Activated T-helper 1 cell treated with anti-CD3 and anti-CD28 coated beads, Interleukin-12 subunit alpha, Interleukin-12 subunit beta, Interleukin-2, Interleukin-4 antibody, amounts not matched to agents 30 ng/mL and 10 ng/mL and 1 ng/mL, durations not matched to agents 14 hours and 24 hours and 36 hours (primary cell): Measurements from ENCODE around the gene DHRS4L2. TPM values are rescaled to one million over a fixed set of nuclear protein-coding genes. Genes with fewer than 3 reads are reported as not detected.
"Not testable (repeated sequence)": the region's sequence is repeated elsewhere in the genome, so short reads cannot be mapped to it uniquely, and the experiment has no call there.

ENCODE experiments used
- DNase-seq: peaks from one replicate; pipeline ENCODE4 v3.0.0; 2021; ENCODE audit warnings: low spot score
- H3K27ac Mint-ChIP-seq: one replicate; pipeline ENCODE4 v1.8.0; 2021; ENCODE audit warnings: mild to moderate bottlenecking, mixed read lengths
- H3K27me3 Mint-ChIP-seq: one replicate; pipeline ENCODE4 v1.8.0; 2022; ENCODE audit warnings: mild to moderate bottlenecking, moderate library complexity, mixed read lengths; ENCODE audit not compliant: insufficient read depth
- H3K36me3 Mint-ChIP-seq: one replicate; pipeline ENCODE4 v1.8.0; 2021; ENCODE audit warnings: low read depth, mixed read lengths
- H3K4me1 Mint-ChIP-seq: one replicate; pipeline ENCODE4 v1.8.0; 2021; ENCODE audit warnings: low read depth, mixed read lengths
- H3K4me3 Mint-ChIP-seq: one replicate; pipeline ENCODE4 v1.8.0; 2021; ENCODE audit warnings: mild to moderate bottlenecking, moderate library complexity, mixed read lengths
- H3K9me3 Mint-ChIP-seq: one replicate; pipeline ENCODE4 v1.8.0; 2021; ENCODE audit warnings: mixed read lengths
- intact Hi-C: fragments of 100-400 bp; cut with micrococcal nuclease; formaldehyde crosslinking; loops from one replicate; pipeline ENCODE4 v1.15.1; 2024
- total RNA-seq: library from RNA; stranded (reverse); gene quantifications from 2 replicates; pipeline ENCODE4 v1.2.3, GENCODE V29; 2022

The DHRS4L2 gene
- 17.9 and 20.9 TPM in 2 replicates for total RNA-seq

DNA sequence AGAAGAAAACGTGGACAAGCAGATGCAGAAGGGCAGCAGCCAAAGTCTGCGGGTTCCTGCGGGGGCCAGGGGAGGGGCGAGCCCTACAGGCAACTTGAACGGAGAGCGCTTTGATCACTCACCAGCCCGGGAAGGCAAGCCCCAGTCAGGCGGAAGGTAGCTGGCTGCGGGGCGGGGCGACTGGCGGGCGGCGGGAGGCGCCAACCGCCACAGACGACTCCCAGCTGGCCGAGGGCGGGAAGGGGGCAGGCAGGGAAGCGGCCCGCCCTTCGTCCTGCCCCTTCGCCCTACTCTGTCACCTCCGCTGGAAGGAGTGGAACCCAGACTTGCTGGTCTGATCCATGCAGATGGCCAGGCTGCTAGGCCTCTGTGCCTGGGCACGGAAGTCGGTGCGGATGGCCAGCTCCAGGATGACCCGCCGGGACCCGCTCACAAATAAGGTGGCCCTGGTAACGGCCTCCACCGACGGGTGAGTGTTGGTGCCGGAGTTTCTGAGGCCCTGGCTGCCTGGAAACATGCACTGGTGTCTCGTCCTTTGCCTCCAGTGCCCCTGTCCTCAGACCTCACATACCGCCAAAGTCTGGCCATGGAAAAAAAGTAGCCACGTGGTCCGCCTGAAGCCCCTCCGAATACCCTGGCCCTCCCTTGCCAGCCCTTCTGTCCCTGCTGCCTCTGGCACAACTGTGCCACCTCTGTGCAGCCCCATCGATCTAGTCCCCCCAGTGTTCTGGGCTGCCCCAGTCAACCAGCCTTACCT, at the start of gene DHRS4L2:
DHRS4L2 (plus strand) TSS at position 323 of the 757 bp plus-strand sequence; CDS start at position 342, 19 bp downstream.
- Mint-ChIP-seq H3K4me1 (peaks cover 25% of the 10 kb centered on the region), H3K27ac (peak within 1 kb of the TSS; percentile 88), H3K4me3 (peak within 1 kb of the TSS; percentile 83)
- not testable (repeated sequence) for H3K27me3 Mint-ChIP-seq, H3K36me3 Mint-ChIP-seq, H3K9me3 Mint-ChIP-seq
- peak; percentile 82 for DNase-seq
- intact Hi-C loops = loop anchor here (1.0 to 5.0 kb wide), 4 partner anchors 26 to 126 kb away; partner anchors contain the start of genes DCAF11, NRL and PCK2

DNA sequence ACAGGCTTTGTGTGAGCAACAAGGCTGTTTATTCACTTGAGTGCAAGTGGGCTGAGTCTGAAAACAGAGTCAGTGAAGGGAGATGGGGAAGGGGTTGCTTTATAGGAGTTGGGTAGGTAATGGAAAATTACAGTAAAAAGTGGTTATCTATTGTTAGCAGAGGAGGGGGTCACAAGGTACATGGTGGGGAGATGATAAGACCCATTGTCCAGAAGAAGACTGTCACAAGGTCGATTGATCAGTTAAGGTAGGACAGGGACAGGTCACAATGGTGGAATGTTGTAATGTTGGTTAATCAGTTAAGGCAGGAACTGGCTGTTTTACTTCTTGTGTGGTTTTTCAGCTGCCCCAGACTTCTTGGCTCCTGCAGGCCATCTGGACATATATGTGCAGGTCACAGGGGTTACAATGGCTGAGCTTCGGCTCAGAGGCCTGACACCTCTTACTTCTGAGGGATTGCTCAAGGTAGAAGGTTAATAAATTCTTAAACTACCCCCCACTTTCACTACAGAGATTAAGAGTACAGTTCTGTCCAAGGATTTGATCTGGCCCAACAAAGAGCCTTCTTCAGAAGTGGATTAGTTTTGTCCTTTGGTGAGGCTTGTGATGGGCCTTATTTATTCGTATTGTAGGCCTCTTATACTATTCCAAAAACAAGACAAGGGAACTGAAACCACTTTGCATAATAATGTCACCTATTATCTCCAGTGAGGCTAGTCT, 49.0 kb upstream of the DHRS4L2 start:
- H3K36me3 Mint-ChIP-seq = no peaks in the 10 kb centered on the region
- no peak overlapping the region for H3K4me3 Mint-ChIP-seq
- H3K9me3 Mint-ChIP-seq = no peaks in the 10 kb centered on the region
- H3K27ac Mint-ChIP-seq = no peak overlapping the region
- no peaks in the 10 kb centered on the region for H3K4me1 Mint-ChIP-seq
- DNase-seq = no peak
- intact Hi-C loops = no loop called here
- peaks cover under 1% of the 10 kb centered on the region for H3K27me3 Mint-ChIP-seq

DNA sequence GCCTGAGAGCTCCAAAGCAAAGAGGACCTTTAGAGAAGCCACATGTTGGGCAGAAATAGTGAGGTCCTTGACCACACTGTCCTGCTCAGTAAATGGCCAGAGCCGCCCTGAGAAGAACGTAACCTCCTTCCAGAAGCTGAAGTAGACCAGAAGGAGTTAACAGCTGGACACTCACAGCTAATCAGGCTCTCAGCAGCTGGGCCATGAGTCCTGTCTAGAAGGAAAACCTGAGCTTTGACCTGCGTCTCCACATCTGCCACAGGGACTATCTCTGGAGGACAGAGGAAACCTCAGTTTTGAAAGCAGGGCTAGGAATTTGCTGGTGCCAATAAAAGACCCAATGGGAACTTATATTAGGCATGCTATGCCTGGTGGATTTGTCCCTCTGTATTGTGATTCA, 47.5 kb upstream of the DHRS4L2 start:
- Mint-ChIP-seq H3K27me3 (no peaks in the 10 kb centered on the region), H3K9me3 (no peaks in the 10 kb centered on the region), H3K4me3 (no peak overlapping the region), H3K4me1 (no peaks in the 10 kb centered on the region), H3K27ac (no peak overlapping the region), H3K36me3 (no peaks in the 10 kb centered on the region)
- intact Hi-C loops = no loop called here
- no peak for DNase-seq

DNA sequence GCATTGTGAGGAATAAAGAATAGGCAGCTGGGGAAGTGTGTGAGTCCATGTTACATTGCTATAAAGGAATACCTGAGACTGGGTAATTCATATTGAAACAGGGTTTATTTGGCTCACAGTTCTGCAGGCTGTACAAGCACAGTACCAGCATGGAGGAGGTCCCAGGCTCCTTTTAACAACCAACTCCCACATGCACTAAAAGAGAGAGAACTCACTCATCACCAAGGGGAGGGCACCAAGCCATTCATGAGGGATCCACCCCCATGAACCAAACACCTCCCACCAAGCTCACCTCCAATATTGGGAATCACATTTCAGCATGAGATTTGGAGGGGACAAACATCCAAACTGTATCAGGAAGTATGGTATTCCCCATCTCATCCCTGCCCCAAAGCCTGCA, 47.1 kb upstream of the DHRS4L2 start:
- intact Hi-C loops = no loop called here
- no peaks in the 10 kb centered on the region for H3K9me3 Mint-ChIP-seq
- H3K4me3 Mint-ChIP-seq = no peak overlapping the region
- H3K4me1 Mint-ChIP-seq = no peaks in the 10 kb centered on the region
- no peaks in the 10 kb centered on the region for H3K27me3 Mint-ChIP-seq
- no peak for DNase-seq
- no peaks in the 10 kb centered on the region for H3K36me3 Mint-ChIP-seq
- no peak overlapping the region for H3K27ac Mint-ChIP-seq

DNA sequence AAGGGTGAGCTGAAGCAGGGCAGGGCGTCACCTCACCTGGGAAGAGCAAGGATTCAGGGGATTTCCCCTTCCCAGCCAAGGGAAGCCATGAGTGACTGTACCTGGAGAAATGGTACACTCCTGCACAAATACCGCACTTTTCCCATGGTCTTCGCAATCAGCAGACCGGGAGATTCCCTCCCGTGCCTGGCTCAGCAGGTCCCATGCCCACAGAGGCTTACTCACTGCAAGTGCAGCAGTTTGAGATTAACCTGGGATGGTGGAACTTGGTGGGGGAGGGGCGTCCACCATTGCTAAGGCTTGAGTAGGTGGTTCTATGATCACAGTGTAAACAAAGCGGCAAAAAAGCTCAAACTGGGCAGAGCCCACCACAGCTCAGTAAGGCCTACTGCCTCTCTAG, 46.1 kb upstream of the DHRS4L2 start:
- Mint-ChIP-seq H3K9me3 (no peaks in the 10 kb centered on the region), H3K27ac (no peak overlapping the region), H3K36me3 (peaks cover 2% of the 10 kb centered on the region), H3K4me1 (no peaks in the 10 kb centered on the region), H3K27me3 (no peaks in the 10 kb centered on the region), H3K4me3 (no peak overlapping the region)
- intact Hi-C loops = no loop called here
- no peak for DNase-seq

DNA sequence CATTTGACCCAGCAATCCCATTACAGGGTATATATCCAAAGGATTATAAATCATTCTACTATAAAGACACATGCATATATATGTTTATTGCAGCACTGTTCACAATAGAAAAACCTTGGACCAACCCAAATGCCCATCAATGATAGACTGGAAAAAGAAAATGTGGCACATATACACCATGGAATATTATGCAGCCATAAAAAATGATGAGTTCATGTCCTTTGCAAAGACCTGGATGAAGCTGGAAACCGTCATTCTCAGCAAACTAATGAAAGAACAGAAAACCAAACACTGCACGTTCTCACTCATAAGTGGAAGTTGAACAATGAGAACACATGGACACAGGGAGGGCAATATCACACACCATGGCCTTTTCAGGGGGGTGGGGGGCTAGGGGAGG, 39.7 kb upstream of the DHRS4L2 start:
- H3K27ac Mint-ChIP-seq, H3K27me3 Mint-ChIP-seq, H3K9me3 Mint-ChIP-seq, H3K36me3 Mint-ChIP-seq, H3K4me3 Mint-ChIP-seq, intact Hi-C loops, DNase-seq: not testable (repeated sequence)
- peaks cover 11% of the 10 kb centered on the region for H3K4me1 Mint-ChIP-seq

DNA sequence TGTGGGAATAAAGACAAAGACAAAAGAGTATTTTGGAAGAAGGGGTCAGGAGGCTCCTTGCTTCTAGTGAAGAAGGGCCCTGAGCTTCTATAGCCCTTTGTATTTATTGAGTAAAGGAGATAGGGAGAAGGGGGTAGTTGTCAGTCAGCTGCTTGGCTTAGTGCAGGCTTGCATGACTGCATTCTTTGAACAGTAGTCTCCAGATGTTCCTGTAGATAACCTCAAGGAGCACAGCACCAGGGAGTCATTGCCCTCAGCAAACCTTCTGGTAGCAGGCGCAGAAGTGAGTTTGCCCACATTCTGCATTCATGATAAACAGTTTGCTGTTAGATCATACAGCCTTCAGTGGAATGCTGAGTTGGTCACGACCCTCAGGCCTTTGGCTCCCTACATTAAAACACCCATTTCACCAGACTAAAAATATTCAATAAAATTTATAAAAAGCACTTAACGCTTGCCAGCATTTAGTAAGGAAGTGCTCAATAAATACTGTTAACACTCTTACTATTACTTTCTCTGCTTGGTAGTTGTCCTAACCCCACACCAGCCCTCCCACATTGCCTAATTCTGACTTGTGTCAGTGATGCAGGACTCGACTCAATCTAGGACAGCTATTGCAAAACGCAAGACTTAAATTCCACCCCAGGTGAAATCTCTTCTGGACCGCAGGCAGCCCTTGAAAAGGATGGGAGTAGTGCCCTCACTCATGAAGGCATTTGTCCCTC, 38.2 kb upstream of the DHRS4L2 start:
- H3K4me1 Mint-ChIP-seq = peaks cover 16% of the 10 kb centered on the region
- no peak overlapping the region for H3K4me3 Mint-ChIP-seq
- peak overlapping the region; percentile 18 for H3K27ac Mint-ChIP-seq
- peaks cover 3% of the 10 kb centered on the region for H3K36me3 Mint-ChIP-seq
- DNase-seq = no peak
- no peaks in the 10 kb centered on the region for H3K27me3 Mint-ChIP-seq
- peaks cover 7% of the 10 kb centered on the region for H3K9me3 Mint-ChIP-seq
- intact Hi-C loops = no loop called here

DNA sequence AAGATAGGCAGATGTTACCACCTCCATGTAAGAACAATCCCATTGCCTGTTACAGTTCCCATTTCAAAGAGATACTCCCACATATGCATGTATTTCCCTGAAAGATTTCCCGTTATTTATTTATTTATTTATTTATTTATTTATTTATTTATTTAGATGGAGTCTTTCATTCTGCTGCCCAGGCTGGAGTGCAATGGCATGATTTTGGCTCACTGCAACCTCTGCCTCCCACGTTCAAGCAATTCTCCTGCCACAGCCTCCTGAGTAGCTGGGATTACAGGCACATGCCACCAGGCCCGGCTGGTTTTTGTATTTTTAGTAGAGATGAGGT, 37.6 kb upstream of the DHRS4L2 start:
- H3K4me3 Mint-ChIP-seq, H3K36me3 Mint-ChIP-seq, H3K27ac Mint-ChIP-seq, H3K9me3 Mint-ChIP-seq, DNase-seq, intact Hi-C loops, H3K27me3 Mint-ChIP-seq: not testable (repeated sequence)
- peaks cover 16% of the 10 kb centered on the region for H3K4me1 Mint-ChIP-seq

DNA sequence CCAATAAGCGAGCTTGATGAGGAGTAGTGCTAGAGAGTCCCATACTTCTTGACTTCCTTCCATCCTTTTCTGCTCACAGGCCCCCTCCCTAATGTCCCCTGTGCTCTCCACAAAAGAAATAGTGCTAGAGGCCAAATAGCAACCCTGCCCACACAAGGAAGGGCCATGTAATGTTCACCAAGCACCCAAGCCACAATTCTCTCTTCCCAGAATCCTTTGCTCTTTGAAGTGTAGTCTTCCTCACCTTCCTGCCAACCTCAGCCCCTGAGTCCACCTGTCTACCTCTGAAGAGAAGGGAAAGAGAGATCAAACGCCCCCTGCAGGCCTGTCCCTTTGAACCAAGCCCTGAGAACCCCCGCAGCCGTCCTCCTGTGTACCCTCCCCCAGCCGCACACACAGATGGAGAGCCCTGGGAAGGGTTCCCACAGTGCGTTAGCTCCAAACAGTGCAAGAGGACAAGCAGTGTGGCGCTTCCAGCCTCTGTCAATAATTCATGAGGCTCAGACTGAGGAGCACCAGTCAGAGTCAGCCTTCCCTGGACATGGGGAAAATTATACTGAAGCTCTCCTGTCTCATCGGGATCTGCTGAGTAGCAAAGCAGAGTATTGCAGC, 37.0 kb upstream of the DHRS4L2 start:
- Mint-ChIP-seq H3K27ac (no peak overlapping the region), H3K9me3 (peaks cover 7% of the 10 kb centered on the region), H3K4me3 (no peak overlapping the region), H3K36me3 (peaks cover 6% of the 10 kb centered on the region), H3K4me1 (peaks cover 16% of the 10 kb centered on the region), H3K27me3 (no peaks in the 10 kb centered on the region)
- intact Hi-C loops = loop anchor here (2.0 kb wide), 1 partner anchor 21 kb away; no protein-coding TSS in a partner anchor
- DNase-seq = no peak

DNA sequence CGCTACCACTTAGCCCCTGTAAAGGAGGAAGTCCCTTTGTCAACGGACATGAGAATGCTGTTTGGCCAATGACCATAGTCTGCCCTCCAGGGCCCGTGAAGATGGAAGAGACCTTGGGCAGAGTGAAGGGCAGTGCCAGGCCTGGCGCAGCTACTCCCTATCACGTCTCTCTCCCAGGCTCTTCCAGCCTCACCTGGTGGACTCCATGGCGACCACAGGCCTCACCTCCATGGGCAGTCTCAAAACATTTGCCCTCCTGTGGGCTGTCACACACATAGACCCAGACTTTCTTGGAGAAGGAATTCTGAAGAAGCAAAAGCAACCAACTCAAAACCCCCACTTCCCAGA, 35.6 kb upstream of the DHRS4L2 start:
- peak overlapping the region; percentile 92 for H3K4me3 Mint-ChIP-seq

DNA sequence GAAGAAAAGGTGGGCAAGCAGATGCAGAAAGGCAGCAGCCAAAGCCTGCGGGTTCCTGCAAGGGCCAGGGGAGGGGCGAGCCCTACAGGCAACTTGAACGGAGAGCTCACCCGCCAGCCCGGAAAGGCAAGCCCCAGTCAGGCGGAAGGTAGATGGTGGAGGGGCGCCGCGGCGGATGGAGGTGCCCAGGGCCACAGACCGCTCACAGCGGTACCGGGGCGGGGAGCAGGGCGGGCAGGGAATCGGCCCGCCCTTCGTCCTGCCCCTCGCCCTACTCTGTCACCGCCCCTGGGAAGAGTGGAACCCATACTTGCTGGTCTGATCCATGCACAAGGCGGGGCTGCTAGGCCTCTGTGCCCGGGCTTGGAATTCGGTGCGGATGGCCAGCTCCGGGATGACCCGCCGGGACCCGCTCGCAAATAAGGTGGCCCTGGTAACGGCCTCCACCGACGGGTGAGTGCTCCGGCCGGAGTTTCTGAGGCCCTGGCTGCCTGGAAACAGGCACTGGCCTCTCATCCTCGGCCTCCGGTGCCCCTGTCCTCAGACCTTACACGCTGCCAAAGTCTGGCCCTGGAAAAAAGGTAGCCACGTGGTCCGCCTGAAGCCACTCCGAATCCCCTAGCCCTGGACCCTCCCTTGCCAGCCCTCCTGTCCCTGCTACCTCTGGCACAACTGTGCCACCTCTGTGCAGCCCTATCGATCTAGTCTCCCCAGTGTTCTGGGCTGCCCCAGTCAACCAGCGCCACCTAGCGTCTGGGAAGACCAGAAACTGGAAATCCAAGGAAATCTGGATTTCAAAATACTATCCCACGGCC, 35.1 kb upstream of the DHRS4L2 start, which contains the start of gene DHRS4:
DHRS4 (plus strand) TSS at position 307 of the 815 bp plus-strand sequence; CDS start at position 326, 19 bp downstream.
- H3K27ac Mint-ChIP-seq = peak within 1 kb of the TSS; percentile 81
- H3K9me3 Mint-ChIP-seq = peaks cover 7% of the 10 kb centered on the region
- H3K36me3 Mint-ChIP-seq = peaks cover 4% of the 10 kb centered on the region
- peaks cover 16% of the 10 kb centered on the region for H3K4me1 Mint-ChIP-seq
- H3K27me3 Mint-ChIP-seq = no peaks in the 10 kb centered on the region
- peak within 1 kb of the TSS; percentile 92 for H3K4me3 Mint-ChIP-seq
- intact Hi-C loops = loop anchor here (1.0 to 2.0 kb wide), 6 partner anchors 23 to 364 kb away; no protein-coding TSS in a partner anchor
- DNase-seq = peak; percentile 71

More for the DNA sequence above, 35.6 kb upstream of the DHRS4L2 start:
- not testable (repeated sequence) for H3K36me3 Mint-ChIP-seq, H3K27me3 Mint-ChIP-seq, H3K9me3 Mint-ChIP-seq, DNase-seq
- Mint-ChIP-seq H3K4me1 (peaks cover 16% of the 10 kb centered on the region), H3K27ac (peak overlapping the region; percentile 72)
- intact Hi-C loops = loop anchor here (1.0 to 2.0 kb wide), 2 partner anchors 22 to 39 kb away; no protein-coding TSS in a partner anchor

DNA sequence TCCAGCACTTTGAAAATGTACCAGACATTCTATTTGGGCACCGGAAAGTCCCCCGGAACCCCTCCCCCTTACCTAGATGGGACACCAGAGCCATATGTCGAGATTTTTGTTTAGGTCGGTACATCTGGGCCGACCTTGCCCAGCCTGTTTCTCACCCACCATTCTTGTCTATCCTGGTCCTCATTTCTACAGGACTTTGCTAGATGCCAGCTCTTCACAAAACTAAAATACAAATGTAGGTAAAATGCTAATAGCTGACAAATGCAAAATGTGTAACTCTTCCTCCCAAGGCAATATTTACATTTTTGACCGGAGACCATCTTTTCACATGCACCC, 34.5 kb upstream of the DHRS4L2 start:
- Mint-ChIP-seq H3K4me3 (peak overlapping the region; percentile 92), H3K4me1 (peaks cover 16% of the 10 kb centered on the region), H3K27ac (peak overlapping the region; percentile 81)
- DNase-seq, H3K9me3 Mint-ChIP-seq, H3K27me3 Mint-ChIP-seq, H3K36me3 Mint-ChIP-seq: not testable (repeated sequence)
- intact Hi-C loops = loop anchor here (1.0 to 2.0 kb wide), 4 partner anchors 227 to 365 kb away; no protein-coding TSS in a partner anchor
